Endothelial cell of umbilical vein (primary cell): ENCODE measurements around the gene DPF3. TPM values are rescaled to one million over a fixed set of nuclear protein-coding genes. Genes with fewer than 3 reads are reported as not detected.

Experiments used
- BruUV-seq: library from RNA; stranded (reverse); fragments of 400-500 nt; replicated peaks from 2 replicates; lab custom pipeline; 2021; lab: Mats Ljungman, UMichigan
- CTCF ChIA-PET: fragments of 300-600, 350-600 bp; sonication (Branson Sonifier 250); formaldehyde crosslinking; loops from one replicate; lab custom pipeline; 2021; ENCODE audit warnings: antibody characterized with exemption, inconsistent platforms; lab: Charles Lee
- POLR2A ChIA-PET: fragments of 300-600, 350-600 bp; sonication (Branson Sonifier 250); formaldehyde crosslinking; loops from one replicate; lab custom pipeline; 2021; ENCODE audit warnings: antibody characterized with exemption, inconsistent platforms; lab: Charles Lee
- DNase-seq: peaks from one replicate; pipeline ENCODE4 v3.0.0-alpha.2; 2011; ENCODE audit warnings: low read depth, low spot score
- FAIRE-seq: peaks from 2 replicates; lab custom pipeline; 2011; peaks lifted over from hg19 to GRCh38; lab: Jason Lieb, UNC
- H2AFZ ChIP-seq: 2 replicates; pipeline ENCODE4 v1.6.0; 2012; ENCODE audit warnings: low read depth, low read length, control low read depth, inconsistent platforms
- H3K27ac ChIP-seq: 2 replicates; pipeline ENCODE4 v1.5.1; 2011; ENCODE audit warnings: low read depth, mild to moderate bottlenecking, control low read depth, low read length, moderate library complexity; ENCODE audit not compliant: insufficient read depth
- H3K27me3 ChIP-seq, 2 experiments: 2 replicates each; pipeline versions ENCODE4 v1.6.0 to v1.6.1; 2011; ENCODE audit warnings: low read length in 2 of 2, mixed read lengths in 1 of 2; ENCODE audit not compliant: control insufficient read depth in 2 of 2, insufficient read depth in 2 of 2
- H3K36me3 ChIP-seq, 2 experiments: 2 replicates in 1 of 2; 3 replicates in 1 of 2; pipeline ENCODE4 v1.5.1; 2011; ENCODE audit warnings: low read length in 2 of 2, mild to moderate bottlenecking in 1 of 2, moderate library complexity in 1 of 2; ENCODE audit not compliant: control insufficient read depth in 2 of 2, insufficient read depth in 2 of 2; ENCODE audit errors: extremely low read depth in 1 of 2
- H3K4me1 ChIP-seq: 3 replicates; pipeline ENCODE4 v1.5.1; 2011; ENCODE audit warnings: mild to moderate bottlenecking, low read length; ENCODE audit not compliant: control insufficient read depth, insufficient read depth; ENCODE audit errors: extremely low read depth
- H3K4me2 ChIP-seq: 2 replicates; pipeline ENCODE4 v1.6.1; 2011; ENCODE audit warnings: low read length, control low read depth, mixed read lengths; ENCODE audit not compliant: insufficient read depth
- H3K4me3 ChIP-seq, 3 experiments: fragments of 200-600 bp in 1 of 3; sonication (generic), shearing (Covaris generic) in 1 of 3; replicated peaks in 1 of 3; 2 replicates each; pipeline ENCODE4 v1.5.1; 2011 to 2016; ENCODE audit warnings: control low read depth in 3 of 3, low read length in 3 of 3, mild to moderate bottlenecking in 2 of 3, inconsistent platforms in 1 of 3, low read depth in 1 of 3, moderate library complexity in 1 of 3; ENCODE audit not compliant: insufficient read depth in 1 of 3
- H3K79me2 ChIP-seq: 2 replicates; pipeline ENCODE4 v1.6.0; 2012; ENCODE audit warnings: low read length, inconsistent platforms; ENCODE audit not compliant: control insufficient read depth, insufficient read depth
- H3K9ac ChIP-seq: replicated peaks from 2 replicates; pipeline ENCODE3; 2011; ENCODE audit warnings: low read length, control low read depth; ENCODE audit not compliant: insufficient read depth; ENCODE audit errors: extremely low read depth
- H3K9me1 ChIP-seq: replicated peaks from 3 replicates; pipeline ENCODE4 v1.6.0; 2011; ENCODE audit warnings: mild to moderate bottlenecking, low read length; ENCODE audit not compliant: control insufficient read depth, insufficient read depth; ENCODE audit errors: extremely low read depth
- H3K9me3 ChIP-seq: replicated peaks from 2 replicates; pipeline ENCODE4 v1.5.1; 2012; ENCODE audit warnings: low read length, inconsistent platforms; ENCODE audit not compliant: control insufficient read depth, insufficient read depth
- H4K20me1 ChIP-seq: replicated peaks from 2 replicates; pipeline ENCODE3; 2011; ENCODE audit warnings: mild to moderate bottlenecking, low read length; ENCODE audit not compliant: control insufficient read depth, insufficient read depth; ENCODE audit errors: extremely low read depth
- CTCF ChIP-seq, 2 donors: IDR thresholded peaks; 1 replicate in 1 of 2; 2 replicates in 1 of 2; pipeline ENCODE4 v1.5.1; 2011; ENCODE audit warnings: low read length in 2 of 2, mild to moderate bottlenecking in 2 of 2, moderate library complexity in 2 of 2, control low read depth in 1 of 2, inconsistent platforms in 1 of 2, low read depth in 1 of 2; ENCODE audit not compliant: insufficient read depth in 1 of 2; ENCODE audit errors: extremely low read depth in 1 of 2
- EZH2 ChIP-seq: IDR thresholded peaks from 2 replicates; pipeline ENCODE4 v1.6.1; 2012; ENCODE audit warnings: borderline replicate concordance, low read depth, mild to moderate bottlenecking, moderate library complexity, low read length, inconsistent platforms; ENCODE audit not compliant: severe bottlenecking
- FOS ChIP-seq: IDR thresholded peaks from 2 replicates; pipeline ENCODE4 v1.6.1; 2011; ENCODE audit warnings: mild to moderate bottlenecking, low read length, moderate library complexity, borderline replicate concordance; ENCODE audit not compliant: insufficient read depth
- GATA2 ChIP-seq: IDR thresholded peaks from 2 replicates; pipeline ENCODE4 v1.7.0; 2011; ENCODE audit warnings: low read depth, mild to moderate bottlenecking, moderate library complexity, mixed read lengths, low read length; ENCODE audit not compliant: insufficient read length, insufficient read depth
- JUN ChIP-seq: IDR thresholded peaks from 2 replicates; pipeline ENCODE4 v1.6.1; 2011; ENCODE audit warnings: borderline replicate concordance, low read depth; ENCODE audit not compliant: insufficient read length, insufficient read depth
- MYC ChIP-seq: IDR thresholded peaks from one replicate; pipeline ENCODE4 v1.6.1; 2011; ENCODE audit warnings: mild to moderate bottlenecking, low read depth, low read length
- POLR2A ChIP-seq: IDR thresholded peaks from 2 replicates; pipeline ENCODE4 v1.6.1; 2012; ENCODE audit warnings: low read depth, mild to moderate bottlenecking, control low read depth, low read length
- POLR2AphosphoS5 ChIP-seq: IDR thresholded peaks from 2 replicates; pipeline ENCODE4 v1.6.1; 2012; ENCODE audit warnings: low read depth, mild to moderate bottlenecking, control low read depth, low read length, moderate library complexity; ENCODE audit not compliant: insufficient read depth
- dilution Hi-C: fragments of 300-500 bp; cut with MboI; formaldehyde crosslinking; loops from one replicate; pipeline ENCODE4 v1.15.0; 2019; ENCODE audit warnings: low sequenced_read_pairs; ENCODE audit not compliant: extremely low pct_ligation_motif_present
- intact Hi-C: fragments of 100-400 bp; cut with micrococcal nuclease; formaldehyde crosslinking; loops from one replicate; pipeline ENCODE4 v1.10.0; 2022
- polyA plus RNA-seq, 4 experiments: library from polyadenylated mRNA; depleted of rRNA in 3 of 4; stranded (reverse) in 3 of 4; unstranded in 1 of 4; fragments of >200 nt; gene quantifications; 2 replicates each; pipeline versions ENCODE4 v1.2.1 to v1.2.3, GENCODE V29; 2011 to 2012; ENCODE audit warnings: missing spikeins in 1 of 4
- total RNA-seq: library from RNA; stranded (reverse); gene quantifications from 2 replicates; pipeline ENCODE4 v1.2.3, GENCODE V29; 2021
- TF ChIP-seq, protein P1 (sequence below): IDR thresholded peaks from 2 replicates; pipeline ENCODE4 v1.6.1; 2011; ENCODE audit not compliant: insufficient read depth, insufficient read length

DPF3 gene
- total and polyA plus RNA-seq, 2 donors (not counting 3 experiments of a cell fraction or from before 2014, with no cell fraction given), result 2.4 to 3.5 TPM

DNA sequence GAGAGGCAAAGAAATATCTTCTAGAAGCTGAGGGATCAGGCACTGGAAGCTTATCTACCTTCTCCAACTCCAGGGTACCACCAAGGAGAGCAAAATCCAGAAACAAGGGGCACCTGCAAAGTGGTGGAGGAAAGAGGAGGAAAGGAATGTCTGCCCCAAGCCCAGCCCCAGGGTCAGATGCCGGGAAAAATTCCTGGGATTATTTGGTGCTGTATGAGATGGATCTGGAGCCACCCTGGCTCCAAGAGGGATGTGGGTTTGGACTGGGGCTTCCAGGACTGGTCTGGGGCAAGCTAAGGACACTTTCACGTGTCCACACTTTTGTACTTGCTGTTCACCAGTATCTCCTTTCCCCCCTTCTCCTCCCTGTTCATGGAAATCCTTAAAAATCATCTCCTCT lies 69.8 kb downstream of the DPF3 start:
- ChIA-PET POLR2A (no interaction called here), CTCF (interaction anchor here (0.6 kb wide), 1 partner anchor 12 kb away, joined by 3 read pairs; no protein-coding TSS in a partner anchor)
- no peaks in the 10 kb centered on the region for H3K4me1 ChIP-seq

More for the DNA sequence above, 69.8 kb downstream of the DPF3 start:
- no peaks in the 10 kb centered on the region for H3K9me3 ChIP-seq
- no peak overlapping the region for H3K4me2 ChIP-seq
- intact Hi-C loops, result no loop called here
- no peak overlapping the region for H3K9ac ChIP-seq
- BruUV-seq, result no TSS peak
- H3K36me3 ChIP-seq, result no peaks in the 10 kb centered on the region
- FAIRE-seq, result no peak
- H3K27me3 ChIP-seq, result no peaks in the 10 kb centered on the region
- H3K27ac ChIP-seq, result no peak overlapping the region
- dilution Hi-C loops, result no loop called here
- H3K4me3 ChIP-seq, result no peak overlapping the region
- H2AFZ ChIP-seq, result no peak overlapping the region
- H3K79me2 ChIP-seq, result peaks cover under 1% of the 10 kb centered on the region
- H3K9me1 ChIP-seq, result no peaks in the 10 kb centered on the region
- TF ChIP-seq POLR2AphosphoS5 (no peak), CTCF (IDR thresholded peaks at IDR 0.05; ENCODE audit: extremely low read depth in 1 of 2, insufficient read depth in 1 of 2, low read depth in 1 of 2, low read length in 2 of 2) (no peak), POLR2A (no peak), JUN (no peak), EZH2 (no peak), MYC (no peak), FOS (no peak), GATA2 (no peak)
- TF ChIP-seq, protein P1, sequence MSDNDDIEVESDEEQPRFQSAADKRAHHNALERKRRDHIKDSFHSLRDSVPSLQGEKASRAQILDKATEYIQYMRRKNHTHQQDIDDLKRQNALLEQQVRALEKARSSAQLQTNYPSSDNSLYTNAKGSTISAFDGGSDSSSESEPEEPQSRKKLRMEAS, result no peak
- DNase-seq, result no peak
- H4K20me1 ChIP-seq, result no peaks in the 10 kb centered on the region
